Endothelial cell (in vitro differentiated cells): ENCODE results near the gene SMIM15. TPM values are rescaled to one million over a fixed set of nuclear protein-coding genes. Genes with fewer than 3 reads are reported as not detected.

Source experiments
- DNase-seq: peaks from one replicate; pipeline ENCODE4 v3.0.0; 2021; ENCODE audit warnings: low spot score
- H3K27ac Mint-ChIP-seq: one replicate; pipeline ENCODE4 v1.8.0; 2021; ENCODE audit warnings: mixed read lengths, inconsistent platforms; ENCODE audit not compliant: unreplicated experiment
- H3K27me3 Mint-ChIP-seq: one replicate; pipeline ENCODE4 v1.8.0; 2021; ENCODE audit warnings: mild to moderate bottlenecking, moderate library complexity, mixed read lengths, inconsistent platforms; ENCODE audit not compliant: unreplicated experiment
- H3K36me3 Mint-ChIP-seq: one replicate; pipeline ENCODE4 v1.8.0; 2021; ENCODE audit warnings: mild to moderate bottlenecking, low read depth, mixed read lengths, inconsistent platforms; ENCODE audit not compliant: unreplicated experiment
- H3K4me1 Mint-ChIP-seq: one replicate; pipeline ENCODE4 v1.8.0; 2021; ENCODE audit warnings: mild to moderate bottlenecking, mixed read lengths, inconsistent platforms; ENCODE audit not compliant: unreplicated experiment
- H3K4me3 Mint-ChIP-seq: one replicate; pipeline ENCODE4 v1.8.0; 2021; ENCODE audit warnings: mild to moderate bottlenecking, mixed read lengths, inconsistent platforms; ENCODE audit not compliant: unreplicated experiment
- H3K9me3 Mint-ChIP-seq: one replicate; pipeline ENCODE4 v1.8.0; 2021; ENCODE audit warnings: mixed read lengths, inconsistent platforms; ENCODE audit not compliant: unreplicated experiment
- CTCF ChIP-seq: fragments of 200-600 bp; sonication (generic); IDR thresholded peaks from one replicate; pipeline ENCODE4 v1.5.0; 2021; ENCODE audit warnings: antibody characterized with exemption; ENCODE audit not compliant: unreplicated experiment
- total RNA-seq: library from RNA; stranded (reverse); fragmentation: NEBNext Ultra II Directional; extraction: Animal tissue kit (Norgen Biotek cat#: 25700); gene quantifications from one replicate; pipeline ENCODE4 v1.2.1, GENCODE V29; 2021; ENCODE audit not compliant: unreplicated experiment

SMIM15 gene
- total RNA-seq, 1 donor from 2014 or later, result 92.1 TPM

GRCh38 chr5:61139931-61140330, 22.3 kb downstream of the SMIM15 start:
- Mint-ChIP-seq H3K27ac (no peak overlapping the region), H3K36me3 (no peaks in the 10 kb centered on the region), H3K4me3 (no peak overlapping the region), H3K27me3 (peaks cover 5% of the 10 kb centered on the region), H3K4me1 (no peaks in the 10 kb centered on the region), H3K9me3 (no peaks in the 10 kb centered on the region)
- DNase-seq, result no peak
- TF ChIP-seq CTCF, result no peak

DNA sequence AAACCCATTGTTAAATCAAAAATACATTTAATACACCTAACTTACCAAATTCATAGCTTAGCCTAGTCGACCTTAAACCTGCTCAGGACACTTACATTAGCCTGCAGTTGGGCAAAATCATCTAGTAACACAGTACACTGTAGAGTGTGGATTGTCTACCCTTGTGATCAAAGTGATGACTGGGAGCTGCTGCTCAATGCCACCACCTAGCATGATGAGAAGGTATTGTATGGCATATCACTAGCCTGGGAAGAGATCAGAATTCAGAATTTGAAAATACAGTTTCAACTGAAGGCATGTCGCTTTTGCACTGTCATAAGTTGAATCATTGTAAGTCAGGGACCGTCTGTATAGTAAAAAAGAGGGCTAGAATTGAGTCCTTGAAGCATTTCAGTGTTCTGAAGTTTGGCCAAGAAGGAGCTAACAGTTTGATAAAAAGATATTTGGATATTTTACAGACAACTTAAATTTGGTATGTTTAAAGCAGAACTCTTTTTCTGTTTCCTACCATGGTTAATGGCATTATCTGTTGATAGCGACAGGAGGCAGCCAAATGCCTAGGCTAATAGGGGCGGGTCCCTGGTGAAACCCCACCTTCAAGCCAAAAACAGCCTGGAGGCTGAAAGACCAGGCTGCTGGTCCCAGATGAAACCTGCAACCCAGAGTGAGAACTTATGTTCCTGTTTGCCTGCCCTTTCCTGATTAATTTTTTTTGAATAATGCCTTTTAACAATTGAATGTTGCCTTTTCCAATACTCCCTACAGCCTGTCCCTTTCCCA, 23.0 kb downstream of the SMIM15 start:
- Mint-ChIP-seq H3K9me3 (no peaks in the 10 kb centered on the region), H3K27ac (no peak overlapping the region)

GRCh38 chr5:61137835-61138234, 24.4 kb downstream of the SMIM15 start:
- H3K27me3 Mint-ChIP-seq, result peaks cover 5% of the 10 kb centered on the region
- no peak overlapping the region for H3K4me3 Mint-ChIP-seq
- H3K4me1 Mint-ChIP-seq, result peaks cover 2% of the 10 kb centered on the region
- DNase-seq, result no peak
- H3K9me3 Mint-ChIP-seq, result no peaks in the 10 kb centered on the region
- H3K27ac Mint-ChIP-seq, result no peak overlapping the region
- no peak for TF ChIP-seq CTCF
- H3K36me3 Mint-ChIP-seq, result no peaks in the 10 kb centered on the region

More for the DNA sequence above, 23.0 kb downstream of the SMIM15 start:
- no peak overlapping the region for H3K4me3 Mint-ChIP-seq
- H3K27me3 Mint-ChIP-seq, result peaks cover 5% of the 10 kb centered on the region
- H3K36me3 Mint-ChIP-seq, result no peaks in the 10 kb centered on the region
- no peaks in the 10 kb centered on the region for H3K4me1 Mint-ChIP-seq
- TF ChIP-seq CTCF, result no peak
- no peak for DNase-seq

DNA sequence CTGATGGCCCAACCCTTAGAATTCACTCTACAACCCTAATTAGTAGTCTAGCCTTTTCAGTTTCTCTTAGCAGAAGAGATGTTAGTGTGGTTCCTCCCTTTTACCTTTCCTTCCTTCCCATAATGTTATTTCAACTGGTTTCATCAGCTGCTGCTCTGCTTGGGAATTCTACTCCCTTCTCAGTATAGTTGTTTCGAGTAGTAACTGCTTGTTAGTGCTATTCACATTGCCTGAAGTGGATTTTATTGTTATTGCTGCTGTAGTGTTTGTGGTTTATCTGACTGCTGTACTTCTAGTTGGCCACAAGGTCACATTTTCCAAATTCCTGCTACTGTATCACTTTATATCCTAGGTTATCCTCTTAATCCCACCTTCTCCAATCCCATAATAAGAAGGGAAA, 29.7 kb downstream of the SMIM15 start:
- Mint-ChIP-seq H3K36me3 (no peaks in the 10 kb centered on the region), H3K27me3 (peaks cover 1% of the 10 kb centered on the region), H3K4me1 (peaks cover 7% of the 10 kb centered on the region), H3K9me3 (no peaks in the 10 kb centered on the region), H3K4me3 (no peak overlapping the region), H3K27ac (no peak overlapping the region)
- DNase-seq, result no peak
- no peak for TF ChIP-seq CTCF

DNA sequence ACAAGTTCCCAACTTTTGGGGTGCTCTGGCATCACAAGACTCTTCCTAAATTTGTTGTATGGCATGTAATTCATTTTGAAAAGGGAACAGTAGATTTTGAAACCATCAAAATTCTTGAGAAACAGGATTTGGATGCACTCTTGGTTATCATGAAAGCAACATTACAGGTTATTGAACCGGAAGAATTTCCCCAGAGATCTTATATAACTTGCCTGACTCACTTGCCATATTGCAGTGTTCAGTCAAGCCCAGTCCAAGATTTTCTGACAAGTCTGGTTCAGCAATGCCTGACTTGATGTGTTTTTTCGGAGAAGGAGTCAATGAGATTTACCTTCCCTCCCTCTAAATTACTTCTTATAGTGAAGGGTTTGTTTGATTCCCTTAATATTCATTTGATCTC, 32.0 kb downstream of the SMIM15 start:
- H3K36me3 Mint-ChIP-seq, result no peaks in the 10 kb centered on the region
- H3K4me3 Mint-ChIP-seq, result no peak overlapping the region
- H3K9me3 Mint-ChIP-seq, result no peaks in the 10 kb centered on the region
- peaks cover 7% of the 10 kb centered on the region for H3K4me1 Mint-ChIP-seq
- H3K27me3 Mint-ChIP-seq, result peaks cover 1% of the 10 kb centered on the region
- no peak overlapping the region for H3K27ac Mint-ChIP-seq
- TF ChIP-seq CTCF, result no peak
- DNase-seq, result no peak
